ENCODE results near the gene CACHD1. TPM values are rescaled to one million over a fixed set of nuclear protein-coding genes. Genes with fewer than 3 reads are reported as not detected.

The CACHD1 gene
- total and polyA plus RNA-seq, 9 donors: 9.7 to 14.7 (median 11.8) TPM

DNA sequence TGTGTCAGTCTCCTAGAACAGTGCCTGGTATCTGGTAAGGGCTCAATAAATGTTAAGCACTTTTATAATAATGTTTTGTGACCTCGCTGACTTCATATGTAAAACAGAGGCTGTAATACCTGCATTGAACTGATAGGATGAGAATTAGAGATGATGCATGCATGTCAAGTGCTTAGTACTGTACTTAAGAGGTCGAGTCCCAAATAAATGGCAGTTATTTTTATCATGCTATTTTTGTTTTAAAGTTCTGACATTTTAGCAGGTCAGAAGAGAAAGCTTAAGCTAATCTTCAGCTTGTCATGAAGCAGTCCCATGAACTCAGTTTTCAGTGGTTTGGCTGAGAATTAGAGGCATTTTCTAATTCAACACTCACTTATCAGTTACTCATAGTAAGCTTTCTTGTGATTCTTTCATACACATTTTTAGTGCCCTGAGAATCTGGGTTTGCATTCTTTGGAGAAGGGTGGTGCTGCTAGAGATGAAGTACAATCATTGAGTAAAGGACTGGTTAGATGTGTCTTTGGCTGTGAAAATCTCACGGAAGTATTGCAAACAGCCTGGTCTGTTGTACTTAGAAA lies 199.3 kb downstream of the CACHD1 start:
- no peak overlapping the region for H3K27ac ChIP-seq (ENCODE audit: low read length)
- H3K4me3 ChIP-seq (ENCODE audit: low read length): no peak overlapping the region
- 100% methylated on average over 2 of the region's 3 CpGs for WGBS (ENCODE audit: insufficient coverage)
- no peak for DNase-seq
- H3K27me3 ChIP-seq (ENCODE audit: control insufficient read depth, insufficient read depth, low read length): no peaks in the 10 kb centered on the region
- no peaks in the 10 kb centered on the region for H3K4me1 ChIP-seq (ENCODE audit: control insufficient read depth, insufficient read depth, low read length)
- H3K9me3 ChIP-seq (replicated peaks; ENCODE audit: control insufficient read depth, low read depth, low read length): no peaks in the 10 kb centered on the region
- H3K36me3 ChIP-seq (ENCODE audit: control insufficient read depth, insufficient read depth, low read length): peaks cover 10% of the 10 kb centered on the region

DNA sequence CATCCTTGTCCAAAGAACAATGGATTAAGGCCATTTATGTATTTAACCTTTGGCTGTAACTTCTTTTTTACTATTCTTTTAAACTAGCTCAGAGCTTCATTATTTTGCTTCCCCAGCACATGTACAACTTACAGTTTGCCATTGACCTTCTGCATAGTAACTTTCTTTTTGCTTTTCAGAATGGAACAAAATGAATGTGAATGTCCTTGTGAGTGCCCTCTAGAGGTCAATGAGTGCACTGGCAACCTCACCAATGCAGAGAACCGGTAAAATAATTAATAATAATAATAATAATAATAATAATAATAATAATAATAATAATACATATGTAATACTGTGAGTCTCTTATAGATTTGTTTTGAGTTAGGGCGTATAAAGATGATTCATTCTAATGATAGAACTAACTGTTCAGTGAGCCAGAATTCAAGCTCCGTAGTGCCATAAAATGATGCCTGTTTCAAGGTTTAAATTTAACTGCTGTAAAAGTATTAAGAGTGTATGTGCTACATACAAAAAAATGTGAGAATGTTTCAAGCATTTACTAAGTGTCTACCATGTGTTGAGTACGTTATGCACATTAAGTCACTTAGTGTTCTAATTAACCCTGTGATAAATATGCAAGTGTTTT lies 205.9 kb downstream of the CACHD1 start:
- no peak overlapping the region for H3K4me3 ChIP-seq (ENCODE audit: low read length)
- H3K27me3 ChIP-seq (ENCODE audit: control insufficient read depth, insufficient read depth, low read length): no peaks in the 10 kb centered on the region
- DNase-seq: peak; percentile 54
- H3K27ac ChIP-seq (ENCODE audit: low read length): no peak overlapping the region
- WGBS (ENCODE audit: insufficient coverage): no CpG with 5 or more reads among the region's 4 CpGs
- H3K36me3 ChIP-seq (ENCODE audit: control insufficient read depth, insufficient read depth, low read length): peaks cover 26% of the 10 kb centered on the region
- H3K9me3 ChIP-seq (replicated peaks; ENCODE audit: control insufficient read depth, low read depth, low read length): no peaks in the 10 kb centered on the region
- H3K4me1 ChIP-seq (ENCODE audit: control insufficient read depth, insufficient read depth, low read length): no peaks in the 10 kb centered on the region

DNA sequence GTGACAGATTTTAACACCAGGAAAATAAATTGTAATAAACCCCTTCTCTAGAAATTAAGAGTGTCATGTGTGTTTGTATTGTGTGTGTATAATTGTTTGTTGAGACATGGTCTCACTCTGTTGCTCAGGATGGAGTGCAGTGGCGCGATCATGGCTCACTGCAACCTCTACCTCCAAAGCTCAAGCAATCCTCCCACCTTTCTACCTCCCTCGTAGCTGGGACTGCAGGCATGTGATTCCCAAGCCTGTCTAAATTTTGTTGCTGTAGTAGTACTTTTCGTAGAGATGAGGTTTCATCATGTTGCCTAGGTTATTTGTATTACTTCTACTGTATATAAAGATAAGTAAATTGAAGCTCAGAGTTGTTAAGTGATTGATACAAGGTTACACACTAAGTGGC lies 206.5 kb downstream of the CACHD1 start:
- no CpG with 5 or more reads among the region's 4 CpGs for WGBS (ENCODE audit: insufficient coverage)
- no peaks in the 10 kb centered on the region for H3K9me3 ChIP-seq (replicated peaks; ENCODE audit: control insufficient read depth, low read depth, low read length)
- H3K27me3 ChIP-seq (ENCODE audit: control insufficient read depth, insufficient read depth, low read length): no peaks in the 10 kb centered on the region
- DNase-seq: no peak
- peaks cover 29% of the 10 kb centered on the region for H3K36me3 ChIP-seq (ENCODE audit: control insufficient read depth, insufficient read depth, low read length)
- no peaks in the 10 kb centered on the region for H3K4me1 ChIP-seq (ENCODE audit: control insufficient read depth, insufficient read depth, low read length)
- no peak overlapping the region for H3K27ac ChIP-seq (ENCODE audit: low read length)
- H3K4me3 ChIP-seq (ENCODE audit: low read length): no peak overlapping the region

DNA sequence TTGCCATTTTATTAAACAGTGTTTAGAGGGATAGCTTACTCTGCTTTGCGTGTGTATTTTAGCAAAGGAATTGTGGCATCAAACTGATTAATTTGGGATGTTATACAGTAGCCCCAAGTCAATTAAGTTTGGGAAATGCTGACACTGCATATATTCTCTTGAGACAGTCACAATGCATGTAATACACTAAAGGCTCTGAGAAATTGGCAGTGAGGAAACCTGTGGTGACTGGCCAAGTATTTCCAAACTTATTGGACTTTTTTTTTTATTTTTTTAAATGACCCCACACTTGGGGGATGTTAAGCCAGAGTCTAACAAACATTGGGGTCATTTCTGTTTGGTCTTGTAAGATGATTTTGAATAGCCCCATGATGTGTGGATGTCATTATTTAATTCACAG lies 207.6 kb downstream of the CACHD1 start:
- Histone ChIP-seq H3K27me3 (ENCODE audit: control insufficient read depth, insufficient read depth, low read length) (no peaks in the 10 kb centered on the region), H3K9me3 (replicated peaks; ENCODE audit: control insufficient read depth, low read depth, low read length) (no peaks in the 10 kb centered on the region), H3K4me3 (ENCODE audit: low read length) (no peak overlapping the region), H3K4me1 (ENCODE audit: control insufficient read depth, insufficient read depth, low read length) (no peaks in the 10 kb centered on the region), H3K27ac (ENCODE audit: low read length) (no peak overlapping the region), H3K36me3 (ENCODE audit: control insufficient read depth, insufficient read depth, low read length) (peaks cover 38% of the 10 kb centered on the region)
- DNase-seq: no peak
- no CpG with 5 or more reads among the region's 1 CpG for WGBS (ENCODE audit: insufficient coverage)

DNA sequence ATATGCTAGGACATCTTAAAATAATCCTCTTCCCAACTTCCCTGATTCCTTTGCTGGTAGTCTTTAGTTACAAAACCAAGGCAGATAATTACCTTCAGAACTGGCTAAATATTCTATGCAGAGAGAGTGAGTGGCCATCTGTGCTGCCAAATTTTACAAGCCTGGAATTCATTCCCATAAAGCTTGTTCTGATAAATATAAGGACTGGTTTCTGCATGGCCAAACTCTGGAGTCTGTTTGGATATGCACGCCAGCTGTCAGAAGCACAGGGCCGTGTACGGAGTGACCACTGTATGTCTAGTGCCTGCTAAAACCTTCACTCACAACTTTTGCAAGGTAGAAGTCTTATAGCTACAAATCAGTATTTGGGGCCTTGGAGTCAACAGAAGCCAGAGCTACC lies 208.4 kb downstream of the CACHD1 start:
- Histone ChIP-seq H3K4me1 (ENCODE audit: control insufficient read depth, insufficient read depth, low read length) (no peaks in the 10 kb centered on the region), H3K9me3 (replicated peaks; ENCODE audit: control insufficient read depth, low read depth, low read length) (no peaks in the 10 kb centered on the region), H3K27ac (ENCODE audit: low read length) (no peak overlapping the region), H3K27me3 (ENCODE audit: control insufficient read depth, insufficient read depth, low read length) (no peaks in the 10 kb centered on the region), H3K4me3 (ENCODE audit: low read length) (no peak overlapping the region), H3K36me3 (ENCODE audit: control insufficient read depth, insufficient read depth, low read length) (peaks cover 35% of the 10 kb centered on the region)
- DNase-seq: no peak
- no CpG with 5 or more reads among the region's 3 CpGs for WGBS (ENCODE audit: insufficient coverage)

DNA sequence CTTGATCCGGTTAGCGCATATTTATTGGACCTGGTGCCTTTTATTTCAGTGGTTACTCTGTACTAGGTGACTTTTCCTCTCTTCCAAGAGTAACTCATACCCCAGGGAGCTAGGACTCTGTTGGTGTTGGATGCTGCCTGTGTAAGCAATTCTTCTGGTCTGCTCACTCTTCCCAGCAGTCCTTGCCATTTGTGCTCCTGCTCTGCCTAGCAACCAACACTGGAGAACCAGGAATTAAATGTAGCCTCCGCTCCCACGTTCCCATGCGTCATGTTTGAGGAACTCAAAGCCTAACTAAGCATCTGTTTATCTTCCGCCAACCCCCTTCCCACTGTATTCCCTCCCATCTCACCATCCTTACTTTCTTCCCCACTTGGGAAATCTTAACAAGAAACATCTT lies 209.2 kb downstream of the CACHD1 start:
- no peak overlapping the region for H3K27ac ChIP-seq (ENCODE audit: low read length)
- H3K4me1 ChIP-seq (ENCODE audit: control insufficient read depth, insufficient read depth, low read length): no peaks in the 10 kb centered on the region
- 100% methylated on average over 1 of the region's 6 CpGs for WGBS (ENCODE audit: insufficient coverage)
- H3K36me3 ChIP-seq (ENCODE audit: control insufficient read depth, insufficient read depth, low read length): peaks cover 35% of the 10 kb centered on the region
- no peak overlapping the region for H3K4me3 ChIP-seq (ENCODE audit: low read length)
- H3K9me3 ChIP-seq (replicated peaks; ENCODE audit: control insufficient read depth, low read depth, low read length): no peaks in the 10 kb centered on the region
- no peak for DNase-seq
- no peaks in the 10 kb centered on the region for H3K27me3 ChIP-seq (ENCODE audit: control insufficient read depth, insufficient read depth, low read length)

DNA sequence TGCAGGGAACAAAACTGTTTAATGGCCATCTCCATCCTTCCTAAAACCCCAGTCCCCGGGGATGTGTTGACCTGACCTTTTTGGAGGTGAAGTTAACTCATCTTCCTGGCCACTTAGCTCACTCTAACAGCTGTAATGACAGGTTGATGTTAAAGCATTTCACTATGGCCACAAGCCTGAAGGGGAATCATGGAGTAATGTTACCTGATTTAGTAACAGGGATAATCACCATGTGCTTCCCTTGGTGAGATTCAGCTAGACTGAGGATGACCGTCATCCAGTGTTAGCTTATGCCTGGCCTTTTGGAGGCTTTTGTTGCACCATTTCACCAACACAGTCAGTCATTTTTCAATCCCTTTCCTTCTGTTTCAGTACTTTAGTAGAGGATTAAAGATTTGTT lies 210.7 kb downstream of the CACHD1 start:
- DNase-seq: peak; percentile 51
- peak overlapping the region; percentile 1 for H3K27ac ChIP-seq (ENCODE audit: low read length)
- no peaks in the 10 kb centered on the region for H3K27me3 ChIP-seq (ENCODE audit: control insufficient read depth, insufficient read depth, low read length)
- peaks cover 32% of the 10 kb centered on the region for H3K36me3 ChIP-seq (ENCODE audit: control insufficient read depth, insufficient read depth, low read length)
- no peaks in the 10 kb centered on the region for H3K9me3 ChIP-seq (replicated peaks; ENCODE audit: control insufficient read depth, low read depth, low read length)
- no peaks in the 10 kb centered on the region for H3K4me1 ChIP-seq (ENCODE audit: control insufficient read depth, insufficient read depth, low read length)
- no peak overlapping the region for H3K4me3 ChIP-seq (ENCODE audit: low read length)
- WGBS (ENCODE audit: insufficient coverage): no CpG with 5 or more reads among the region's 2 CpGs

DNA sequence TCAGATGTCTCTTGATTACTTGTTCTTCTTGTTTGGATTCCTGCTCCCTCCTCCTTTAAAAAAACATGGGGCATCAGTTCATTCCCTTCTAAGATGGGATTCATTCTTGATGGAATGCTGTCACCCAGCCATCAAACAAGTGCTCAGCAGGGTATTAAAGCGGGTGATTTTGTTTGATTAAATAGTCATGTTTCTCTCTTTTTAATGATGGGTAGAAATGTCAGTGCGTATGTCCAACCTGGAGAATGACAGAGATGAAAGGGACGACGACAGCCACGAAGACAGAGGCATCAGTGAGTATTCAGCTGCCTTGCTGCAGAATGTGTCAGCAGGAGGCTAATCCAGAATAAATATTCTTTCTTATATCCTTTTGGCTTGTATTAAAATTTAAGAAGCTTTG lies 211.1 kb downstream of the CACHD1 start:
- no peak overlapping the region for H3K4me3 ChIP-seq (ENCODE audit: low read length)
- 90% methylated on average over 2 of the region's 5 CpGs for WGBS (ENCODE audit: insufficient coverage)
- DNase-seq: no peak
- H3K36me3 ChIP-seq (ENCODE audit: control insufficient read depth, insufficient read depth, low read length): peaks cover 32% of the 10 kb centered on the region
- no peaks in the 10 kb centered on the region for H3K9me3 ChIP-seq (replicated peaks; ENCODE audit: control insufficient read depth, low read depth, low read length)
- H3K4me1 ChIP-seq (ENCODE audit: control insufficient read depth, insufficient read depth, low read length): no peaks in the 10 kb centered on the region
- H3K27me3 ChIP-seq (ENCODE audit: control insufficient read depth, insufficient read depth, low read length): no peaks in the 10 kb centered on the region
- peak overlapping the region; percentile 1 for H3K27ac ChIP-seq (ENCODE audit: low read length)

DNA sequence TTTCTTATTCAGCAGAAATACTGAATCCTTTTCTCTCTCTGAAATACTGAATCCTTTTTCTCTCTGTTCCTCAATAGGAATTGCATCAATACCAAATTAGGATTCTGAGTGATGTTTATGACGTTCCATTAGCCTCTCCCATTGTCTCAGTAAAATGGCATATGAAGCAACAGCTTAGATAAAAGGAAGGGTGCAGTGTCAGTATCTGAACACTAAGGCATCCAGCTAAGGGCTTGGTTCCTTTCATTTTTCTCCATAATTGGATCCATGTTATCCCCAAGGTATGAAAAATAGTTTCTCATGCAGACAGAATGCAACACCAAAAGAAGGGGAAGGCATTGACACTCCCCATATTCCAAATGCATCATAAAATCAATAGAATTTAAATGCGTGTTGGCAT lies 213.5 kb downstream of the CACHD1 start:
- Histone ChIP-seq H3K4me1 (ENCODE audit: control insufficient read depth, insufficient read depth, low read length) (no peaks in the 10 kb centered on the region), H3K4me3 (ENCODE audit: low read length) (no peak overlapping the region), H3K27me3 (ENCODE audit: control insufficient read depth, insufficient read depth, low read length) (no peaks in the 10 kb centered on the region), H3K9me3 (replicated peaks; ENCODE audit: control insufficient read depth, low read depth, low read length) (no peaks in the 10 kb centered on the region), H3K36me3 (ENCODE audit: control insufficient read depth, insufficient read depth, low read length) (peaks cover 32% of the 10 kb centered on the region), H3K27ac (ENCODE audit: low read length) (no peak overlapping the region)
- no peak for DNase-seq
- no CpG with 5 or more reads among the region's 2 CpGs for WGBS (ENCODE audit: insufficient coverage)

DNA sequence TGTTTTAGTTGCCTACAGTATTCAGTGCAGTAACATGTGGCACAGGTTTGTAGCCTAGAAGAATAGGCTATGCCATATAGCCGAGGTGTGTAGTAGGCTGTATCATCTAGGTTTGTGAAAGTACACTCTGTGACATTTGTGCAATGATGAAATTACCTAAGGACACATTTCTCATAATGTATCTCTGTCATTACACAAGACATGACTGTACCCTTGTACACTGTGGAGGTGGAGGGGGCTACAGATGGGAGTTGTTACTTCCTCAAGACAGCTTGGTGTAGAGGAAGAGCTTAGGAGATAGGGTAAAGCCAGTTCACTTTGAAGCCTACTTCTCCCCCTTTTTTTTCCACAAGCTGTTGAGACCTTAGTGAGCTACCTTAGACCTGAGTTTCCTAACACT lies 215.3 kb downstream of the CACHD1 start:
- no peak overlapping the region for H3K27ac ChIP-seq (ENCODE audit: low read length)
- no peaks in the 10 kb centered on the region for H3K4me1 ChIP-seq (ENCODE audit: control insufficient read depth, insufficient read depth, low read length)
- H3K4me3 ChIP-seq (ENCODE audit: low read length): no peak overlapping the region
- DNase-seq: no peak
- no CpG with 5 or more reads among the region's 1 CpG for WGBS (ENCODE audit: insufficient coverage)
- H3K36me3 ChIP-seq (ENCODE audit: control insufficient read depth, insufficient read depth, low read length): peaks cover 23% of the 10 kb centered on the region
- no peaks in the 10 kb centered on the region for H3K27me3 ChIP-seq (ENCODE audit: control insufficient read depth, insufficient read depth, low read length)
- no peaks in the 10 kb centered on the region for H3K9me3 ChIP-seq (replicated peaks; ENCODE audit: control insufficient read depth, low read depth, low read length)

Data from muscle of leg (tissue), 11 donors.